GM10266 (cell line): ENCODE results near the gene PPP1R37.

Experiments used
- DNase-seq: peaks from one replicate; pipeline ENCODE4 v3.0.0; 2012; ENCODE audit errors: extremely low spot score
- TF ChIP-seq, protein P1 (sequence below): IDR thresholded peaks from 2 replicates; pipeline ENCODE4 v1.5.1; 2012; ENCODE audit warnings: mild to moderate bottlenecking, low read depth; ENCODE audit not compliant: control insufficient read depth, insufficient read depth; ENCODE audit errors: missing control alignments

Gene PPP1R37

DNA sequence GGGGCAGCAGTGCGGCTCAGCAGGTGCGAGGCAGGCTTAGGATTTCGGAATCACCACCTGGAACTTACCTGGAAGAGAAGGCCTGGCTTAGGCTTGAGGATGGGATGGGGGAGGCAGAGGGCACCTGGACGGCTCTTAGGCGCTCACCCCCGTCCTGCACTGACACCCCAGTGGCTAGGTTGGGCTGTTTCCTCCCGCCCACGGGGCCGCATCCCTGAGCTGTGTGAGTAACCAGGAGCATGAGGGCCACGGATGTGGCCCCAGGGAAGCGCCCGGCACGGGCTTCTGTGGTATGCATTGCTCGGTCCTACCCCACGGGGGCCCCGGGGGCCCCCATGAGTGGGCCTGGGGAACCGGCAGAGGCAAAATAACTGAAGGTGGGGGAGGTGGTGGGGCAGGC is 70.2 kb downstream of the PPP1R37 start:
- no peak for DNase-seq
- TF ChIP-seq, protein P1, sequence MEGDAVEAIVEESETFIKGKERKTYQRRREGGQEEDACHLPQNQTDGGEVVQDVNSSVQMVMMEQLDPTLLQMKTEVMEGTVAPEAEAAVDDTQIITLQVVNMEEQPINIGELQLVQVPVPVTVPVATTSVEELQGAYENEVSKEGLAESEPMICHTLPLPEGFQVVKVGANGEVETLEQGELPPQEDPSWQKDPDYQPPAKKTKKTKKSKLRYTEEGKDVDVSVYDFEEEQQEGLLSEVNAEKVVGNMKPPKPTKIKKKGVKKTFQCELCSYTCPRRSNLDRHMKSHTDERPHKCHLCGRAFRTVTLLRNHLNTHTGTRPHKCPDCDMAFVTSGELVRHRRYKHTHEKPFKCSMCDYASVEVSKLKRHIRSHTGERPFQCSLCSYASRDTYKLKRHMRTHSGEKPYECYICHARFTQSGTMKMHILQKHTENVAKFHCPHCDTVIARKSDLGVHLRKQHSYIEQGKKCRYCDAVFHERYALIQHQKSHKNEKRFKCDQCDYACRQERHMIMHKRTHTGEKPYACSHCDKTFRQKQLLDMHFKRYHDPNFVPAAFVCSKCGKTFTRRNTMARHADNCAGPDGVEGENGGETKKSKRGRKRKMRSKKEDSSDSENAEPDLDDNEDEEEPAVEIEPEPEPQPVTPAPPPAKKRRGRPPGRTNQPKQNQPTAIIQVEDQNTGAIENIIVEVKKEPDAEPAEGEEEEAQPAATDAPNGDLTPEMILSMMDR: no peak

DNA sequence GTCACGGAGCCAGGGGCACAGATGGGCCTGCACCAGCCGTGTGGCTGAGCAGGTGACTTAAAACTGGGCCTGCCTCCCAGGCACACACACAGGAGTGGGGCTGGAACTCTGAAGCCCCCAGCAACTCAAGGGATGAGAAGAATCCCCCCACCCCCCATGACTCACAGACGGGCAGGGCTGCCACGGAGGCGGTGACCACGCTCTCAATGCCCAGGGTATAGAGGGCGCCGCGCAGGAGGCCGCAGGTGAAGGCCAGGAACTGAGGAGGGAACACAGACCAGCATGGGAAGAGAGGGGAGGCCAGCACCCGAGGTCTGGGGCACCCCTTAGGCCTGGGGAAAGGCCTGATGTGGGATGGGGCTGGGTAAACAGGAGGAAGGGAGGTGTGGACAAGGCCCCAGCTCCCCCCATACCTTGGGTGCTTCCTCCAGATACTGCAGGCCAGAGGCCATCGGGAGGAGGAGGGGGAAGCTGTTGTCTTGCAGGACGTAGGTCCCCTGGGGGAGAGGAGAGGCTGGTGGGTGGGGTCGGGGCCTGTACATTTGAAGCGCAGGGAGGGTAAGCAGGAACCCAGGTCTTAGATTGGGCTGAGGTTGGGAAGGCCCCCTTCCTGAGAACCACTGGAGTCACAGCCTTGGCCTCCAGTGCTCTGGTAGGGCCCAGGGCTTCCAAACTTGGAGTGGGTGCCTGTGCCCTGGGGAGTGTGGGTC is 70.9 kb downstream of the PPP1R37 start:
- TF ChIP-seq, protein P1: no peak
- DNase-seq: no peak

DNA sequence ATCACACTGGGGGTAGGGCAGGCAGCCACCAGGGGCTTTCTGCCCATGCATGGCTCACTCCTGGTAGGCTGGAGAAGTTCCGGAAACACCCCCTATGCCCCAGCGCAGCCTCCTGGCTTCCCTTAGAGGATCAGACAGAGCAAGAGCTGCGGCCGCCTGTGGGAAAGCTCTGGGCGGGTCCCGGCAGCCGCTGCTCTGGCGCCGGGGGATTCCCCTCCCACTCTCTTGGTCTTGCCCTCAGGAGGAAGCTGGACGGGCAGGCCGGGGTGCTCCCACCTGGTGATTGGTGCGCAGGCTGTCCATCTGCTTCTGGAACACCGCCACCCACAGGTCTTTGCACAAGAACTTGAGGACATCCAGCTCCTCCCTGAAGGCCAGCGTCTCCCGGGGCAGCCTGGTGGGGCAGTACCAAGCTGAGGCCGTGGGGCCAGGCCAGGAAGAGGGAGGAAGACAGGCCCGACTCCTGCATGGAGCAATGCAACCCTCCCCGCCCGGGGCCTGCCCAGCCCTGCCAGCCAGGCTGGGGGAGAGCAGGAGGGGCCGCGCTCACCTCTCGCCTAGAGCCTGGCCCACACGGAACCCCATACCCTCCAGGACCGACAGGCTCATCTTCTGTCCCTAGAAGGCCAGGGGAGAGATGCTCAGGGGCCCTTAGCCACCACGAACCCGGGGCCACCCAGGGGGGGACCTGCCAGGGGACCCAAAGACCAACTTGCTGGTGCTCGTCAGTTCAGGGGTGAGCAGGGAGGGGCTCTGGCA is 71.8 kb downstream of the PPP1R37 start:
- peak; percentile 87 for DNase-seq

DNA sequence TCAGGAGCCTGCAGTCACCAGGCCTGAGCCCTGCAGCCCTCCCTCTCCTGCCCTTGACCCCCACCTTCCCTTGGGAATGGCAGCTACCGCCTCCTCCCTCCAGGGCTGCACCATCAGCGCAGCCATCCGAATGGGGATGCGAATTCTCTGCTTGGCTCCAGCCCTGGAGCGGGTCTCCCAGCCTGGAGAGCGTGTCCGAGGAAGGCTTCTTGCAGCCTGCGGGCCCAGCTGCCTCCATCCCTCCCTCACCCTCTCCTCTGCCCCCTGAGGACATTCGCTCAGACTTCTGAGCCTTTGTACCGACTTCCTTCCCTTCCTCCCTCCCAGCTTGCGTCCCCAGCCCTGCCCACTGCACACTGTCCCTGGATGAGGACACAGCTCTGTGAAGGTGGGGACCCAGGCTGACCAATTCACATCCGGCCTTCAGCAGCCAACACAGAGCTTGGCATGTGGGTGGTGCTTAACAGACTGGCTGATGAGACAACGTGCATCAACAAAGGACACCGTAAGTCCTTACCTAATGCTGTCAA is 73.8 kb downstream of the PPP1R37 start:
- TF ChIP-seq, protein P1: no peak
- DNase-seq: no peak

More for the DNA sequence above, 71.8 kb downstream of the PPP1R37 start:
- TF ChIP-seq, protein P1: peak; percentile 34

DNA sequence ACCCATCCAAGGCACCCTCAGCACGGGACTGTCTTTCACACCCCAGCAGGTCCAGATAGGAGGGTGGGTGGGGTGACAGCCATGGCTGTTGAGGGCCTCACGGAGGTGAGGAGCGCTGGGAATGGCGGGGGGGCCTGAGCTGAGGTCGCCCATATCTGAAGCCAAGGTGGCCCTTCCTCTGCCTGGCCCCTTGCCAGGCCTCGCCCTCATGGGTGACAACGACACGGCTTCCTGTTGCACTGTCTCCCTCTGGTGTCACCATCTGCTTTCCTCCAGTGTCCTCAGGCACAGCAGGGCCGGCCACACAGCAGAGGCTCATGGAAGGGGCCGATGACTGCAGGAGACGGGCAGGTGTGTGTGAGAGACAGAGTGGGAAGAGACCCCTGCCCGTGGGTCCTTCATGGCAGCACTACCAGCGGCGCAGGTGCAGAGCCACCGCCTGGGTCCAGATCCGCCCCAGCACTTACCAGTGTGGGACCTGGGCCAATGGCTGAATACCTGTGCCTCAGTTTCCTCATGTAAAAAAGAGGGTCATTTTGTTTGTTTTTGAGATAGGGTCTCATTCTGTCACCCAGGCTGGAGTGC is 75.9 kb downstream of the PPP1R37 start:
- DNase-seq: no peak

DNA sequence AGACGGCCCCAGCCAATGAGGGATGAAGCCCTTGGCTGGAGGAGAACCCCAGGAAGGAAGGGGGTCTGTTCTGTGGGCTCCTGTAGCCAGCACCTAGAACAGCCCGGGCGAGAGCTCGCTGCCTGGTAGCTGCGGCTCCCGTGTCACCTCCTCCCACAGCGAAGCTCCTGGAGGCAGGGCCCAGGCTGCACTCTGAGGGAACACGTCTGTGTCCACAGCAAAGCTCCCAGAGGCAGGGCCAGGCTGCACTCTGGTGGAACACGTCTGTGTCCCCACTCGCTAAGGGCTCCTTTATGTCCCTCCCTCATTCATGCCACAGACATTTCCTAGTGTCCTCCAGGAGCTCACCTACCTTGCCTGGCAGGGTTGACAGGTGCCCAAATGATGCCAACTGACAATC is 76.6 kb downstream of the PPP1R37 start:
- no peak for DNase-seq
- TF ChIP-seq, protein P1: no peak

More for the DNA sequence above, 75.9 kb downstream of the PPP1R37 start:
- TF ChIP-seq, protein P1: no peak
